Raji (cell line): ENCODE data around the gene PRKCD.

Experiments used
- POLR2A ChIP-seq: IDR thresholded peaks from 2 replicates; pipeline ENCODE4 v1.6.1; 2011; ENCODE audit warnings: low read depth, low read length, control low read depth; ENCODE audit not compliant: insufficient read depth

The PRKCD gene

DNA sequence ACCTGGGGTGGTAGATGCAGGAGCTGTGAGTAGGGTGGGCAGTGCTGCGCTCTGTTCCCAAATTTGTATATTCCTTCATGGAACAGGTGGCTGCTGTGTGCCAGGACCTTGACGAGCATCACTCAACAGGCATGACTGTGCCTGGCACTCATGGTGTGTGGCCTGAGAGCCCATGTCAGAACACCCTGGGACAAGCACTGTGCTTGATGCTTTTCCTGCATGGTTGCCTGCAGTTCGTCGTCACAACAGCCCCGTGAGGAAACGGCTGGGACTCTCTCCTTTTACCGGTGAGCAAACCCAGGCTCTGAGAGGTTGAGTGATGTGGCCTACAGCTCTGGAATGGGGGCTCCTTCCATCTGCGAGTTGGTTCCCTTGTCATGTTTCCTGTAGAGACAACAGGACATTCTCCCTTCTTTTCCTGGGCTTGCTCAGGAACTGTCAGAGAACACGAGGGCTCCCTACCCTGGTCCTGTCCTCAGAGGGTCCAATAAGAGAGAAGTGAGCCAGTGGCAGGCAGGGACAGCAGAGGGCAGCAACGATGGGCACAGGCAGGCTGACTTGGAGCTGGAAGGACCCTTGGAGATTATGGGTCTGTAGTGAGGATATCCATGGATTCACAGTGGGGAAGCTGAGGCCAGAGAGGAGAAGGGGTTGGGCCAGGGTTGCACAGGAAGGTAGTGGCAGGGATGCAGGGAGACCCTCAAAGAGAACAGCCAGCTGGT is 37.4 kb downstream of the PRKCD start:
- TF ChIP-seq POLR2A, result no peak

DNA sequence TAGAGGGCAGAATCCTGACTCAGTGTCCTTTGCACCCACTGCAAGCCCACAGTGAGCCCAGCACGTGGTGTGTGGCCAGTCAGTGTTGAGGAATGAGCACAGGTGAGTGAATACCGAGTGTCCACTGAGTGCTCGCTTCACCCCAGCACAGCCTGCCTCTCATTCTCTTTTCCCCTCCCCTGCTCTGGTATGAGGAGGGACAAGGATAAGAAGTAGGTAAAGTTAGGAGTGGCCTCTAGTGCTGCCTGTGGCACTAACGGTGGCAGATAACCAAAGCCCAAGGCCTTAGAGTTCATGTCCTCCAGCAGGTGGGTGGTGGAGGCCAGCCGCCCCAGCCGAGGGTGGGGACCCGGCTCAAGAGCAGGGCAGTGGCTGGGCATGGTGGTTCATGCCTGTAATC is 38.0 kb downstream of the PRKCD start:
- no peak for TF ChIP-seq POLR2A

DNA sequence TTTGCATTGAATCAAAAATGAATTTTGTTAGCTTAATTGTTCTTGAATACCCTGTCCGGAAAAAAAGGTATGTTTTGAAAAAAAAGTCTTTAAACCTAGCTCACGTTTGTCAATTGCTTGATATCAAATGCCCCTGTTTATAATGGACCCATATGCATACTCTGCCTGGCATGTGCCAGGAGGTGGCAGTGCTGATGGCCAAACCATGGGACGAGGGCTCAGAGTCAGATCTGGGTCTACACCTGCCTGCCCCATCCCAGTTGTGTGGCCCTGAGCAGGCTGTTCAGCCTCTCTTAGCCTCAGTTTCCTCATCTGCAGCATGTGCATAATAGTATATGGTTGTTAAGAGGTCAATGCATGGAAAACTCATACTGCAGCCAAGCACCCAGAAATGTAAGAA is 38.8 kb downstream of the PRKCD start:
- no peak for TF ChIP-seq POLR2A

DNA sequence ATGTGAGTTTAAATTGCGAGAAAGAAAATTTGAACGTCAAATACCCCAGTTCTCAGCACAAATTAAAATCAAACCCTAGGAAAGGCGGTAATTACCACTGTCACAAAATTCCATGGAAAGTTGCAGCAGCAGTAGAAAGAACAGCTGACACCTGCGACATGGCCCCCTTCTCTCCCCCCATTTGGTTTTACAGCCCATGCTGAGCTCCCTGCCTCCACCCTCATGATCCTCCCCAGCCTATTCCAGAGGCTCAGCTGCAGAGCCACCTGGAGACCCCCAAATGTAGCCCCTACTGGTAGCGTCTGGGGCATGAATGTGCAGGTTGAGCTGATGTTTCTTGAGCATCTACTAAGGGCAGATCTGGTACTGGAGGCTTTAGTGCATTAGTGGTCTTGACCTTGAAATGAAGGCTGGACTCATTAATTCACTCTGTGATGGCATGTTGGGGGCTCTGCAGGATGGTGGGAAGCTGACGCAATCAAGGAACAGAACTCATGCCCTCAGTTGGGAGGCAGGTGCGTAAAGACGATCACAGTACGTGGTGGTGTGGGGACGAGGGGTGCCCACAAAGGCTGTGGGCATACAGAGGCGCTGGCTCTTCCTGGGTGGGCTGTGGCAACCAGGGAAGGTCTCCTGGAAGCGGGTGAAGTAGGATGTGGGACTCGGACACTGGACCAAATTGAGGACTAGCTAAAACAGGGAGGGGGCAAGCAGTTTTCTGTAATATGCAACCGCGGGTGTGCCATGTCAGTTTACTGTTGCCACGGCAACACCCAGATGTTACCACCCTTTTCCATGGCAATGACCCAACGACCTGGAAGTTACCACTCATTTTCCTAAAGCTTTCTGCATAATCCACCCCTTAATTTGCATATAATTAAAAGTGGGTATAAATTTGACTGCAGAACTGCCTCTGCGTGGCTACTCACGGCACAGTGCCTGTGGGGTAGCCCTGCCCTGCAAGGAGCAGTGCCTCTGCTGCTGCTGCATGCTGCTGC is 39.8 kb downstream of the PRKCD start:
- no peak for TF ChIP-seq POLR2A

DNA sequence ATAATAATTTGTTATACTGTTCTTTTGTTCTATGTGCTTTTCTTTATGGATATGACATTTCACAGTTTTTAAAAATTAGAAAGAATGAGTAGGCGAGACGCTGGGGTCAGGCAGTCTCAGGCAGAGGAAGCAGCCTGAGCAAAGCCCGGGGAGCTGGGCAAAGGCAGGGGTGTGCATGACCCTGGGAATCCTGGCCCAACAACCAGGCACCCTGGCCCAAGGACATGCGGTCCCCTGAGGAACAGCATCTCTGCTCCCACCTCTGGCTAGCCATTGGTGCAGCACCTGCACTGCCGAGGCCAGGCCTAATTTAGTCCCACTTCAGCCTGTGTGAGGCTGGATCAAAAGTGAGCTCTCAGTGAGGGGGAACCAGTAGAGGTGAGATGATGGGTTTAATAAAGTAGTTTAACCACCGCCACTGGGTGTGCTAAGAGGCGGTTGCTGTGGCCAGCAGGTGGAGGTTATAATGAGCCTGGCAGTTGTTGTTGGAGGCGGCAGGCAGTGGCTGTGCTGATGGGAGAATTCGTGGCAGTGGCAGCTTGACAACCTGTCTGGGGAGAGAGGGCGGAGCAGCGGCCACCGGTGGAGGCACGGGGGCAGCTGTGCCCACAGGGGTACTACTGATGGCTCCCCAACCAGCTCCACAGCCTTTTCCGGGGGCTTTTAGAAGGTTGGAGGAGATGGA is 41.5 kb downstream of the PRKCD start:
- TF ChIP-seq POLR2A, result no peak

DNA sequence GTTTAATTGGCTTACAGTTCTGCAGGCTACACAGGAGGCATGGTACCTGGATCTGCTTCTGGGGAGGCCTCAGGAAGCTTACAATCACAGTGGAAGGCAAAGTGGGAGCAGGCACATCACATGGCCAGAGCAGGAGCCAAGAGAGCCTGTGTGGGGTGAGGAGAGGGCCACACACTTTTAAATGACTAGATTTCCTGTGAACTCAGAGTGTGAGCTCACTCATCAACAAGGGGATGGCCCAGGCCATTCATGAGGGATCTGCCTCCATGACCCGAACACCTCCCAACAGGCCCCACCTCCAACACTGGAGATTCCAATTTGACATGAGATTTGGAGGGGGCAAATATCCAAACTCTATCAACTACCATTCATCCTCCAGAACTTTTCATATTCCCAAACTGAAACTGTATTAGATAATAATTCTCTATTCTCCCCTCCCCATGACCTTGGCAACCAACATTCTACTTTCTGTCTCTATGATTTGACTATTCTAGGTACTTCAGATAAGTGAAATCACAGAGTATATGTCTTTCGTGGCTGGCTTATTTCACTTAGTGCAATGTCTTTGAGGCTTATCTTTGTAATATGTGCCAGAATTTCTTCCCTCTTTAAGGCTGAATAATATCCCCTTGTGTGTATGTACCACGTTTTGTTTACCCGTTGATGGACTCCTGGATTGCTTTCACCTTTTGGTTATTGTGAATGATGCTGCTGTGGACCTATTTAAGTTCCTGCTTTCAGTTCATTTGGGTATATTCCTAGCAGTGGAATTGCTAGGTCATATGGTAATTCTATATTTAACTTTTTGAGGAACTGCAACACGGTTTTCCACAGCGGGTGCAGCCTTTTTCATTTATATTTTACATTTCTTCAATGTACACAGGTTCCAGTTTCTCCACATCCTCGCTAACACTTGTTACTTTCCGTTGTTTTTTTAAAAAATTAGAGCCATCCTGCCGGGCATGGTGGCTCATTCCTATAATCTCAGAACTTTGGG is 51.0 kb downstream of the PRKCD start:
- TF ChIP-seq POLR2A, result no peak

DNA sequence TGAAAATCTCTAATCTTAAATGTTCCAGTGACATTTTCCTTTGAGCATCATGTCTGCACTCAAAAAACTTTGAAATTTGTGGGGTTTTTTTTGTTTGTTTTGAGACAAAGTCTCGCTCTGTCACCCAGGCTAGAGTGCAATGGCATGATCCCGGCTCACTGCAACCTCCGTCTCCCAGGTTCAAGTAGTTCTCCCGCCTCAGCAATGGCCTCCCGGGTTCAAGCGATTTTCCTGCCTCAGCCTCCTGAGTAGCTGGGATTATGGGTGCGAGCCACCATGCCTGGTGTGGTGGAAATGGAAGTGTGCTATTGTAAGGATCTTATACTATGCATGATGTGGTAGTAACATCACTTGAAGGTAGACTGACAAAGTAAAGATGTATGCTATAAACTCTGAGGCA is 52.3 kb downstream of the PRKCD start:
- TF ChIP-seq POLR2A, result no peak

DNA sequence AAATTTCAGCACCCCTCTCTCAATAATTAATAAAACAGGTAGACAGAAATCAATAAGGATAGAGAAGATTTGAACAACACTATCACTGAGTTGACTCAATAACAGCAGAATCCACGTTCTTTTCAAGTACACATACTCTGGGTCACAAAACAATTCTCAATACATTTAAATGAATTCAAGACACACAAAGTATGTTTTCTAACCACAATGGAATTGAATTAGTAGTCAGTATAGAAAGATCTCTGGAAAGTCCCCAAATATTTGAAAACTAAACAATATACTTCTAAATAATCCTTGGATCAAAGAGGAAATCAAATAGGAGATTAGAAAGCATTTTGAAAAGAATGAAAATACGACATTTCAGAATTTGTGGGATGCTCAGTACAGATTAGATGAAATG is 54.8 kb downstream of the PRKCD start:
- no peak for TF ChIP-seq POLR2A

DNA sequence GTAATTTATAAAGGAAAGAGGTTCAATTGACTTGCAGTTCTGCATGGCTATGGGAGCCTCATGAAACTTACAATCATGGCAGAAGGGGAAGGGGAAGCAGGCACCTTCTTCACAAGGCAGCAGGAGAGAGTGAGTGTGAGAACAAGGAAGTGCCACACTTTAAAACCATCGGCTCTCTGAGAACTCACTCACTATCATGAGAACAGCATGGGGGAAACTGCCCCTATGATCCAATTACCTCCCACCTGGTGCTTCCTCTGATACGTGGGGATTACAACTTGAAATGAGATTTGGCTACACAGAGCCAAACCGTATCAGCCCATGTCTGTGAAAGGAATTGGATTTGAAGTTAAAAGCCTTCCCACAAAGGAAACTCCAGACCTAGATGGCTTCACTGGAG is 55.7 kb downstream of the PRKCD start:
- TF ChIP-seq POLR2A, result no peak

DNA sequence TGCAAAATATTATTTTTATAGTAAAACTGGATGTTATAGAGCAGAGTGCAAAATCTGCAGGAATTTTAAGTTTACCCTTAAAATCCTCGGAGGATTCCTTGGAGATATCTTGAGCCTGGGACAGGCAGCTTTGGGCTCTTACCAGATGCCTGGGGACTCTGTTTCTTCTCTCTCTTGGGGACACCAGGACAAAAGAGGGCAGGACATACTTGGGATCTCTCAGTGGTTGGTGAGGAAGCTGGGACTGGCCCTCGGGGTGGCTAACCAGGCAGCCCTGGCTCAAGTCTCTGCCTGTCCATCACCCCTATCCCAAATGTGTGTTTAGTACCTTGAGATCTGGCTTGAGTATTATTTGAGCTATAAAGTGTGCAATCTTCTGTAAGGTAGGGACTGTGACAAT is 56.2 kb downstream of the PRKCD start:
- TF ChIP-seq POLR2A, result no peak

DNA sequence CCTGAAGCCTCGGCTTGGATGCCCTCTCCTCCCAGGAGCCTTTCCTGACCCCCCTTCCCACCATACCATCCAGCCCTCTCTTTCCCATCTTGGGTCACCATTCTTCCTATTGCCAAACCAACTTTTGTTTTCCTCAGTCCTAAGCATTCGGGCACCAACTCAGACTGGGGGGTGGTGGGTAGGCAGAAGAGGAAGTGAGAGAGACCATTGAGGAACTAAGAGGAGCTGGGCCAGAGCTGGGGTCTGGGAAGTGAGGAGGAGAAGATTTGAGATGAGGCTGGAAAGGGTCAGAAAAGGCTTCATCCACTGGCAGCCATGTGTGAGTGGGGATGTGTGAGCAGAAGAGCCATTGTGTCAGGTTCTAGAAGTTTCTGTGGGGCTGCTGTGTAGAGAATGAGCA is 57.1 kb downstream of the PRKCD start:
- TF ChIP-seq POLR2A, result no peak

DNA sequence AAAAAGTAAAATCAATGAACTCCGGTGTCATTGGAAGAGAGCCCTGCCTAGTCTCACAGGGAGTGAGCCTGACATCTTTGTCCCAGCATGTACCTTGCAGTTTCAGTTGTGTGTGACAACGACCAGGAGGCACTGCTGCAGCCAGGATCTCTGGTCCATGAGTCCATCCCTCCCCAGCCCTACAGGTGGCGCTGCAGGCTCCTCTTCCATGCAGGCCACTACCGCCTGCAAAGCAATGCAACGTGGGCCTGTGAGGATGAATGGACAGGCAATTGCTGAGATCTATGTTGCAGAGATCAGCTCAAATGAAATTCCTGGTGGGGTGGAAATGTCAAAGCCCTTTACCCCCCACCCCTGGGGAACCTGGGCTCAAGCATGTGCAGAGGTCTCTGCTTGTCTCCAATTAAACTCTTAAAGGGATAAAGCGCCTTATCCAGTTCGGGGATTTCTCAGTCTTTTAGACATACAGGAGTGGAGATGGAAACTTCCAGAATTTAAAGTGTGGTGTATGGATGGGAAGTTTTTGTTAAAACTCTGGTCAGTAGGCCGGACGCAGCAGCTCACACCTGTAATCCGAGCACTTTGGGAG is 59.0 kb downstream of the PRKCD start:
- no peak for TF ChIP-seq POLR2A

DNA sequence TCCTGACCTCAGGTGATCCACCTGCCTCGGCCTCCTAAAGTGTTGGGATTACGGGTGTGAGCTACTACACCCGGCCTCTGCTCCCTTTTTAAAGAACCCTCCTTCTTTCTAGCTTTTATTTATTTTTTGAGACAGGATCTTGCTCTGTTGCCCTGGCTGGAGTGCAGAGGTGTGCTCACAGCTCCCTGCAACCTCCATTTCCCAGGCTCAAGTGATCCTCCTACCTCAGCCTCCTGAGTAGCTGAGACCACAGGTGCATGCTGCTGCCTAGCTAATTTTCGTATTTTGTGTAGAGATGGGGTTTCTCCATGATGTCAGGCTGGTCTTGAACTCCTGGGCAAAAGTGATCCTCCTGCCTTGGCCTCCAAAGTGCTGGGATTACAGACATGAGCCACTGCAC is 60.3 kb downstream of the PRKCD start:
- no peak for TF ChIP-seq POLR2A

DNA sequence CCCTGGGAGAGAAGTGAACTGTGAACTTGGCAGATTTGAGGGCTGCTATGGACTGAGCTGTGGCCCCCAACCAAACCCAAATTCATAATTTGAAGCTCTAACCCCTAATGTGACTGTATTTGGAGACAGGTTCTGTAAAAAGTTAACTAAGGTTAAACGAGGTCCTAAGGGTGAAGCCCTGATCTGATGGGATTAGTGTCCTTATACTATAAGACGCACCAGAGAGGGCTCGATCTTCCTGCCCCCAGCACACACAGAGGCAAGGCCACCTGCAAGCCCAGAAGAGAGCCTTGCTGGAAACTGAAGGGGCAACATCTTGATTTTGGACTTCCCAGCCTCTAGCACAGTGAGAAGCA is 60.8 kb downstream of the PRKCD start:
- TF ChIP-seq POLR2A, result no peak
